ENCODE measurements around the gene ADGRE1.

ADGRE1 gene

GRCh38 chr19:6956573-6956972 lies 69.2 kb downstream of the ADGRE1 start:
- DNase-seq: no peak

DNA sequence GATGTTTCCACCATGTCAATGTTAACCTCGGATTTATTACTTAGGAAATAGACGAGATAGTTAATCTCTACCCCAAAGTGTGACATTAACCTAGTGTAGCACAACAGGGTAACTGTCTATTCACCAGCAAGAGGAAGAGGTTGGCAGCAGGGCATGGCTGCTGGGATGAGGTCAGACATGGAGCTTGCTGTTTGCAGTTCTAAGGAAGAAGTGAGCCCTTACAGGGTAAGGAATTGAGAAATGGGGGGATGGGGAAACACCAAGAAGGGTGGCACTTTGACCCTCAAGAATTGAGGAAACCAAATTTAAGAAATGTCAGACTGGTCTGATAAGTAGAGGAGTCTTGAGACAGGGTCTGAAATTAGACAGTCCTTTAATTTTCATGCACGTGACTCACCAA lies 71.4 kb downstream of the ADGRE1 start:
- DNase-seq: no peak

- DNase-seq: no peak
Measured at GRCh38 chr19:6963244-6963852, 76.0 kb downstream of the ADGRE1 start.

DNA sequence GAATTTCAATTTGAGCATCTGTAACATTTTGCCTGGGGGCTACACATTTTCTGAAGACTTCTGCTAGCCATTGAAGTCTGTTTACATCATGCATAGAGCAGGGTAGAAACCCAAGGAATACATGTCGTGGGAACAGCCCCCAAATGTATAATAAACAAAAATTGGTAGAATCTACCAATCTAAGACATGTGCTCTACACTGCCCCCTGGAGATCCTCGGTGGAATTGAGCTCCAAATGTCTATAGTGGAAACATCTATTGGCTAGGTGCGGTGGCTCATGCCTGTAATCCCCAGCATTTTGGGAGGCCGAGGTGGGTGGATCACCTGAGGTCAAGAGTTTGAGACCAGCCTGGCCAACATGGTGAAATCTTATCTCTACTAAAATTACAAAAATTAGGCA lies 76.6 kb downstream of the ADGRE1 start:
- no peak for DNase-seq

DNA sequence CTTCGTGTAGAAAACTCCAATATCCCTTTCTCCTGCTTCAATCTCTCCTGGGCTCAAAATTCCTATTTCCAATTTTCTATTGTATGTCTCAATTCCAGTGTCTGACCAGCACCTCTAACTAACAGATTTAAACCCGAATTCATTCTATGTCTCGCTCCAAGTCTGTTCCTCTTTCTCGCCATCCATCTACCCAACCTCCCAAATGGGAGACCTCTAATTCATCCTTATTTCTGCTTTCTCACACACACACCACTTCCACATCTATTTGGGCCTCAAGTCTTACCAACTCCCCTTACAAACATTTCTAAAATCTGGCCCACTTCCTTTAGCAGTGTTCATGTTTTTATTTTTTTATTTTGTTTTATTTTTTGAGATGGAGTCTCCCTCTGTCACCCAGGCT lies 80.6 kb downstream of the ADGRE1 start:
- DNase-seq: no peak

DNA sequence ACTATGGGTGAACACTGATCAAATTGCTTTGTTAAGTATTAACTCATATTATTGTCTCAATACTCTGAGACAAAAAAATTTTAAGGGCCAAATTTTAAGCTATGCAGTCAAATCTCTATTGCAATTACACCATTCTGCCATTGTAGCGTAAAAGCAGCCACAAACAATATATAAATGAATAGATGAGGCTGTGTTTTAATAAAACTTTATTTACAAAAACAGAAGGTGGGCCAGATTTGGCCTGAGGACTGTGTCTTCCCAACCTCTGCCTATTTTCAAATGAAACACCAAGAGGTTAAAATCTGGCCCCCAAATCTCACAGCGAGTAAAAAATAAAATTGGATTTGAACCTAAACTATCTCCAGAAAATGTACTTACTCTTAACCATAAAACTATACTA lies 82.1 kb downstream of the ADGRE1 start:
- DNase-seq: no peak

GRCh38 chr19:6970021-6970420 lies 82.6 kb downstream of the ADGRE1 start:
- no peak for DNase-seq

GRCh38 chr19:6970443-6970842 lies 83.1 kb downstream of the ADGRE1 start:
- no peak for DNase-seq

DNA sequence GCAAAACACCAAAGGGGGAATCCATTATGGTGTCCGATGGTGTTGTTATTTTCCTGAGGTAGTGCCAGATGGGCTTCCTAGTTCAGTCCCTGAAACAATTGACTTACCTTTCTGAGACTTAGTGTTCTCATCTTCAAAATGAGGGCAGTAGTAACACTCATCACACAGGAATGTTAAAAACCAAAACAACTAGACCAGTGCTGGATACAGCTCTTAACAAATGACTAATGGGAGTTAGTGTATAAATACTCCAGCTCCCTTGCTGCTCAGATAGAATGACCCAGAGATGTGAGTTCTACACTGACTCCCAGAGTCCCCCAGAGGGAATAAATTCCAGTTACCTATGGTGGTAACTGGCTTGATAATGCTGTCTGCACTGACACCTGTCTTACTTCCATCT lies 84.0 kb downstream of the ADGRE1 start:
- no peak for DNase-seq

- DNase-seq: no peak
Measured at GRCh38 chr19:6976197-6976596, 88.8 kb downstream of the ADGRE1 start.

DNA sequence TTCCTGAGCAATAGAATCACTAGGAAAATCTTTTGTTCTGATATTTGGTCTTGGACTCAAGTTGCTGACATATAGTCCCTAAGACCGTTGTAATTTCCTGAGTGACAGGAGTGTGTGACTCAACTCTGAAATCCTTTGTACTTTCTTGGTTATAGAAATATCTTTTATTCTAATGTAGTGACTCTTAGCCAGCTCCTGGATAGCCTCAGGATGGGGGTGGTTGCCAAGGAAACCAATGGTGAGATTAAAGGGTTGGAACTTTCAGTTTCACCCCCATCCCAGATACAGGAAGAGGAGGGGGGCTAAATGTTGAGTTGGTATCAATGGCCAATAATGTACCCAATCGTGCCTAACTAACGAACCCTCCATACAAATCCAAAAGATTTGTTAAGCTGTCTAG lies 92.0 kb downstream of the ADGRE1 start:
- no peak for DNase-seq

DNA sequence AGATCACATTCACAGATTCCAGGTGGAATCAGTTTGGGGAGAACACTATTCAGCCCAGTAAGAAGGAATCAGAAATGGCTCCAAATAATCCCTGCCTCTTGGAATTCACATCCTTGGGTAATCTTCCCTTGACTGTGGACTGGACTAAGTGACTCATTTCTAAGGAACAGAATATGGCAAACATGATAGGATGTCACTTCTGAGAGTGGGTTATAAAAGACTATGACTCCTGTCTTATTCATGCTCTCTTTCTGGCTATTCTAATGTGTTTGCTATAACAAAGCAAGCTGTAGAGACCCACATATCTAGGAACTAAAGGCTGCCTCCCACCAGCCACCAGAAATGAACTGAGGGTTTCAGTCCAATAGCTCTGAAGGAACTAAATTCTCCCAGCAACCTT lies 96.1 kb downstream of the ADGRE1 start:
- no peak for DNase-seq

DNA sequence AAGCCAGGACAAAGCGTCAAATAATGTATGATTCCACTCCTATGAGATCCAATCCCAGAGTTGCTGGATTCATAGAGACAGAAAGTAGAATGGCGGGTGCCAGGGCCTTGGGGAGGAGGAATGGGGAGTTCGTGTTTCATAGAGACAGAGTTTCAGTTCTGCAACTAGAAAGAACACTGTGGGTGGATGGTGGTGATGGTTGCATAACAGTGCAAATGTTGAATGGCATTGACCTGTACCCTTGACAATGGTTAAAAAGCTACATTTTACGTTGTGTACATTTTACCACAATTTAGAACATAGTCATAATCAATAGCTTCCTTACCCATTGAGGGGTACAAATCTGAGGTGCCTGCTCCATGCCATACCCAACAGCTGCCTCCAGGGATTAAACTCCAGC lies 100.5 kb downstream of the ADGRE1 start:
- no peak for DNase-seq

GRCh38 chr19:6988257-6988656 lies 100.9 kb downstream of the ADGRE1 start:
- DNase-seq: no peak
